ENCODE measurements around the gene SPATA3.

- TF ChIP-seq POLR2A (IDR thresholded peaks at IDR 0.05) (no peak), CTCF (IDR thresholded peaks at IDR 0.05) (no peak)
Measured at GRCh38 chr2:231057590-231057989, 61.7 kb downstream of the SPATA3 start.

Data from tibial nerve (tissue), 3 donors.